ENCODE results near the gene APBB2.
"Not testable (repeated sequence)": the region's sequence is repeated elsewhere in the genome, so short reads cannot be mapped to it uniquely, and the experiment has no call there.

APBB2 gene

GRCh38 chr4:41009411-41009810 is 204.9 kb downstream of the APBB2 start:
- Histone ChIP-seq H3K9me3 (ENCODE audit: severe bottlenecking) (no peaks in the 10 kb centered on the region), H3K27me3 (ENCODE audit: insufficient read depth, low read depth, severe bottlenecking) (no peaks in the 10 kb centered on the region), H3K27ac (no peak overlapping the region), H3K36me3 (no peaks in the 10 kb centered on the region), H3K4me3 (ENCODE audit: low read depth, low read length) (no peak overlapping the region)
- no peak for DNase-seq
- TF ChIP-seq CTCF (IDR thresholded peaks at IDR 0.05; ENCODE audit: low read depth, low read length) = no peak

- no peaks in the 10 kb centered on the region for H3K27me3 ChIP-seq (ENCODE audit: insufficient read depth, low read depth, severe bottlenecking)
- no peak overlapping the region for H3K27ac ChIP-seq
- H3K36me3 ChIP-seq = no peaks in the 10 kb centered on the region
- DNase-seq = no peak
- no peaks in the 10 kb centered on the region for H3K9me3 ChIP-seq (ENCODE audit: severe bottlenecking)
- H3K4me3 ChIP-seq (ENCODE audit: low read depth, low read length) = no peak overlapping the region
- TF ChIP-seq CTCF (IDR thresholded peaks at IDR 0.05; ENCODE audit: low read depth, low read length) = no peak
These were observed 208.2 kb downstream of the APBB2 start for GRCh38 chr4:41006141-41006540.

- Histone ChIP-seq H3K9me3 (ENCODE audit: severe bottlenecking) (no peaks in the 10 kb centered on the region), H3K36me3 (no peaks in the 10 kb centered on the region), H3K27ac (no peak overlapping the region), H3K4me3 (ENCODE audit: low read depth, low read length) (no peak overlapping the region), H3K27me3 (ENCODE audit: insufficient read depth, low read depth, severe bottlenecking) (no peaks in the 10 kb centered on the region)
- TF ChIP-seq CTCF (IDR thresholded peaks at IDR 0.05; ENCODE audit: low read depth, low read length) = no peak
- no peak for DNase-seq
These were observed 212.0 kb downstream of the APBB2 start for GRCh38 chr4:41002309-41002708.

GRCh38 chr4:41000356-41000755 is 214.0 kb downstream of the APBB2 start:
- no peak for DNase-seq
- no peaks in the 10 kb centered on the region for H3K36me3 ChIP-seq
- no peak overlapping the region for H3K27ac ChIP-seq
- no peaks in the 10 kb centered on the region for H3K9me3 ChIP-seq (ENCODE audit: severe bottlenecking)
- H3K27me3 ChIP-seq (ENCODE audit: insufficient read depth, low read depth, severe bottlenecking) = no peaks in the 10 kb centered on the region
- no peak overlapping the region for H3K4me3 ChIP-seq (ENCODE audit: low read depth, low read length)
- TF ChIP-seq CTCF (IDR thresholded peaks at IDR 0.05; ENCODE audit: low read depth, low read length) = no peak

GRCh38 chr4:40998675-40999358 is 215.5 kb downstream of the APBB2 start:
- no peak for TF ChIP-seq CTCF (IDR thresholded peaks at IDR 0.05; ENCODE audit: low read depth, low read length)
- DNase-seq = no peak
- no peak overlapping the region for H3K4me3 ChIP-seq (ENCODE audit: low read depth, low read length)

GRCh38 chr4:40995850-40996249 is 218.5 kb downstream of the APBB2 start:
- no peak overlapping the region for H3K4me3 ChIP-seq (ENCODE audit: low read depth, low read length)
- no peak overlapping the region for H3K27ac ChIP-seq
- no peaks in the 10 kb centered on the region for H3K27me3 ChIP-seq (ENCODE audit: insufficient read depth, low read depth, severe bottlenecking)
- DNase-seq = no peak
- H3K9me3 ChIP-seq (ENCODE audit: severe bottlenecking) = no peaks in the 10 kb centered on the region
- H3K36me3 ChIP-seq = no peaks in the 10 kb centered on the region
- TF ChIP-seq CTCF (IDR thresholded peaks at IDR 0.05; ENCODE audit: low read depth, low read length) = no peak

More at GRCh38 chr4:40998675-40999358, 215.5 kb downstream of the APBB2 start:
- Histone ChIP-seq H3K27me3 (ENCODE audit: insufficient read depth, low read depth, severe bottlenecking) (no peaks in the 10 kb centered on the region), H3K36me3 (no peaks in the 10 kb centered on the region), H3K27ac (no peak overlapping the region), H3K9me3 (ENCODE audit: severe bottlenecking) (no peaks in the 10 kb centered on the region)

GRCh38 chr4:40994321-40994720 is 220.0 kb downstream of the APBB2 start:
- H3K36me3 ChIP-seq; DNase-seq; H3K27ac ChIP-seq; H3K27me3 ChIP-seq (ENCODE audit: insufficient read depth, low read depth, severe bottlenecking); H3K9me3 ChIP-seq (ENCODE audit: severe bottlenecking); H3K4me3 ChIP-seq (ENCODE audit: low read depth, low read length): not testable (repeated sequence)

GRCh38 chr4:40993296-40993693 is 221.0 kb downstream of the APBB2 start:
- H3K27ac ChIP-seq; H3K9me3 ChIP-seq (ENCODE audit: severe bottlenecking); H3K36me3 ChIP-seq; DNase-seq; H3K4me3 ChIP-seq (ENCODE audit: low read depth, low read length); H3K27me3 ChIP-seq (ENCODE audit: insufficient read depth, low read depth, severe bottlenecking): not testable (repeated sequence)

Data from WERI-Rb-1 (cell line).